SIG-M5 treated with dmso at 0.1 percent for 504 hours (cell line): ENCODE results near the gene TRMT11.
"Not testable (repeated sequence)": the region's sequence is repeated elsewhere in the genome, so short reads cannot be mapped to it uniquely, and the experiment has no call there.

Source experiments
- DNase-seq: peaks from one replicate; lab custom pipeline; 2025; ENCODE audit not compliant: unreplicated experiment; lab: John Stamatoyannopoulos, UW

TRMT11 gene

DNA sequence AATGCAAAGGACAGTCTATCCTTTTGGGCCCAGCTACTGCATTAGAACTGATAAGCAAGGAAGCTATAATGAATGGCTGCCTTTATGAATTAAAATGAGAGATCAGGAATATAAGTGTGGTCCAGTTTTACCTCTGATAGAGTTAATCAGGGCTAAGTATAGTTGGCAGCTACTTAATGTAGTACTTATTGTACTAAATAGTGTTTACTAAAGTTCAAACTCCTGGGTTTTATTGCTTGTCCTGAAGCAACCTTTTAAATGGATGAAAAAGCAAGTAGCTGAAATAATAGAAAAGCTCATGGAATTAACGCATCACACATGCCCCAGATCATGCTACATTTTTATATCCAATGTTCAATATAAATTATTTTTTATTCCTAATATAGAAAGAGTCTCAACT is 5.3 kb downstream of the TRMT11 start:
- DNase-seq: no peak

DNA sequence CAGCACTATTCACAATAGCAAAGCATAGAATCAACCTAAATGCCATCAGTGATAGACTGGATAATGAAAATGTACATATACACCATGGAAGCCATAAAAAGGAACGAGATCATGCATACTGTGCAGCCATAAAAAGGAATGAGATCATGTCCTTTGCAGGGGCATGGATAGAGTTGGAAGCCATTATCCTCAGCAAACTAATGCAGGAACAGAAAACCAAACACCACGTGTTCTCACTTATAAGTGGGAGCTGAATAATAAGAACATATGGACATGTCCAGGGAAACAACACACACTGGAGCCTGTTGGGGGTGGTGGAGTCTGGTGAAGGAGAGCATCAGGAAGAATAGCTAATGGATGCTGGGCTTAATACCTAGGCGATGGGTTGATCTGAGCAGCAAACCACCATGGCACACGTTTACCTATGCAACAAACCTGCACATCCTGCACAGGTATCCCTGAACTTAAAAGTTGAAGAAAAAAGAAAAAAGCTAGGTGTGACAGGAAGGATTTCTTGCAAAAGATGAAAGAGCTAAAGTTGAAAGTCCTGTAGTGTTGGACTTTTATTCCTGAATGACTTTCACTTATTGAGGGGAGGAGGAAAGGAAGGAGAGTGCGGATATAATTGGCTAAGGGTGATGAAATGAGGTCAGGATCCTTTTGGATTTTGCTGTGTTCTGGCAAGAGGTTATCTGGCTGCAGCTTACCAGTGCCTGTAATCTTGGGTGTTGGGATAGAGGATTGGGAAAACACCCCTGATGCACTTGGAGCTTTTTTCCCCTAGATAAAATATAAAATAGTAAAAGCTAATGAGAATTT is 8.5 kb downstream of the TRMT11 start:
- no peak for DNase-seq

DNA sequence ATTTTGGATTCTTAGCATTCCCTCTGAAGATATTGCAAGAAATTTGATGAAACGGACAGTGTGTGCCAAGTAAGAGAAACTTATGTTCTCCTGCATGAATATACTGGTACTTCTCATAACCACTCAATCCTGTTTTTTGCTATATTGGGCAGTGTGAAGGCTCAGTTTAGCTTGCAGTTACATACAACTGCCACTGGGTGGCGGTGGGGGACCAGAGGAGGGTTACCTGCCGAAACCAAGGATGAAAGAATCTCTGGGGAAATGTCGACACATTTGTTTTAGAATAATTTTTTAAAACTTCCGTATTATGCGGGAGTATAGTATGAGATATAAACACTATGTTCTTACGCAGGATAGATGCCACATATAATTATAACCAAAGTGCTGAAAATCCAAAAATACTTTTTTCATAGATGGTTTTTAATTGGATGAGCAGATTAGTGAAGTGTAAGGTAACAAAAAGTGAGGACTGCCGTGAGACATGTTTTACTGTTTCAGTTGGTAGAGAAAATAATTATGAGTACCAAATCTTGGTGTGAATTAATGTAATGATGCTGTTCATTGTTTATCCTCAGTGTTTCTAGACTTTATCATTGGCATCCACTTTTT is 9.7 kb downstream of the TRMT11 start:
- peak; percentile 71 for DNase-seq

DNA sequence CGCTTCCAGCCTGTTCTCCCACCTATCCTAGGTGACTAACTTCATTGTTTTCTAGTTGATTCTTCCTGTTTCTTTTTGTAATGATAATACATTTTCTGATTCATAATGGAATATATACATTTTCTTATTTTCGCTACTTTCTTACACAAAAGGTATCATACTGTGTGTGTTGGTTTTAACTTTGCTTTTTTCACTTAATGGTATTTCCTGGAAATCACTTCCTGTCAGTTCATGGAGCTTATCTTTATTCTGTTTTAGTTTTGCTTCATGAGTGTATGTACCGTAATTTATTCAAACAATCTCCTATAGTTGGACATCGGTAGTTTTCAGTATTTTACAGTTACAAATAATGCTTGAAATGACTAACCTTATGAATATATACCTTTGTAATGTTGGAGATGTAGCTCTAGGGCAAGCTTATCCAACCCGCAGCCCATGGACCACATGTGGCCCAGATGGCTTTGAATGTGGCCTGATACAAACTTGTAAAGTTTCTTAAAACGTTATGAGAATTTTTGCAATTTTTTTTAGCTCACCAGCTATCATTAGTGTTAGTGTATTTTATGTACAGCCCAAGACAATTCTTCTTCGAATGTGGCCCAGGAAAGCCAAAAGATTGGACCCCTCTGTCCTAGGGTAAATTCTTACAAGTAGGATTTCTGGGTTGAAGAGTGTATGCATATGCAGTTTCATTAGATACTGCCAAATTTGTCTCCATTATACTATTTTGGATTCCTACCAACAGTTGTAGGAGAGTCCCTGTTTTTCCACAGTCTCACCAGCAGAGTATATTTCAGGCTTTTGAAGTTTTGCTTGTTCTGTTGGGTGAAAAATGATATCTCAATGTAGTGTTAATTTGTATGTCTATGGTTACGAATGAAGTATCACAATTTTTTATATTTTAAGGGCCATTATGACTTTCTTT is 16.7 kb downstream of the TRMT11 start:
- no peak for DNase-seq

DNA sequence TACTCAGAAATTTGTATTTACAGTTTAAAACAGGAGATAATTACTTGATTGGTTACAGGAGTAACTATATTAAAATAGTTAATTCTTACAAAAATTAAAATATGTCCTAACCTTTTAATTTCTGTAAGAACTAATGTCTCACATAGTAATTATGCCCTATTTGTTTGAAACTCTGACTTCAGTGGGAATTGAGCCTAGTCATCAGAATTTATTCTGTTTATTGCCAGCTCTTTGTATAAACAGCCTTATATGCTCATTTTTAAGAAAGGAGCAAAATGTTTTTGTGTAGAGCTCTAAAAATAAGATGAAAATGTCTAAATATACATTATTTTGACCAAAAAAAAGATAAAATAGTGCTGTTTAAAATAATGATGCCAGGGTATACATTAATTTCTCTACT is 21.5 kb downstream of the TRMT11 start:
- DNase-seq: no peak

DNA sequence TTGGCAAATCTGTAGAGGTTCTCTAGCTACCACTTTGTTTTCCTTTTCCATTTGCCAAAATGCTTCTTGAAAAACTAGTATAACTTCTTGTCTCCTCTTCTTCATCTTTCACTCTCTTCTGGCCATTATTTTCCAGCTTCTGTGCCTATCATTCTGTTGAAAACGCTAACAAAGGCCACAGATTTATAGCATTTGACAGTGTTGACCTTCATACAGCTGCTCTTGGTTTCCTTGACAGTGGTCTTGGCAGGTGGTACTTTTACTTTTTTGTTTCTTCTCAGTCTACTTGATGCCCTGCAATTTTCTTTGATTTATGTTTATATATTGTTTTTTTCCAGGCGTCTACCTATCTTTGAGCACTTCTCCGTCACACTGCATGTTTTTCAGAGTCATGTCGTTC is 23.7 kb downstream of the TRMT11 start:
- DNase-seq: no peak

DNA sequence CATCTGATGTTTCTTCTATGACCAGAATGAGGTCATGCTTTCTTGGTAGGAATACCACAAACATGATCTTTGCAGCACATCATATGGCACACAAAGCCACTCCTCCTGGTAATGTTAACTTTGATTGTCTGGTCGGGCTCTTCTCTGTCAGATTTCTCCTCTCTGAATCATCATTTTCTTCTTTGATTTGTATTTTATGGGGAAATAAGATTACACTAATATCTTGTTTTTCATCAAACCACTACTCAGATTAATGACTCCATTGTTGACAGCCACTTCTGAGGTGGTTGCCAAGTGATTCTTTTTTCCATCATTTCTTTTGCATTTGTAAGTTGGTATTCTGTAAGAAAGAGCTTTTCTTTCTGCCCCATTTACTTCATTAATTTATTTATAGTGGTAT is 29.5 kb downstream of the TRMT11 start:
- no peak for DNase-seq

DNA sequence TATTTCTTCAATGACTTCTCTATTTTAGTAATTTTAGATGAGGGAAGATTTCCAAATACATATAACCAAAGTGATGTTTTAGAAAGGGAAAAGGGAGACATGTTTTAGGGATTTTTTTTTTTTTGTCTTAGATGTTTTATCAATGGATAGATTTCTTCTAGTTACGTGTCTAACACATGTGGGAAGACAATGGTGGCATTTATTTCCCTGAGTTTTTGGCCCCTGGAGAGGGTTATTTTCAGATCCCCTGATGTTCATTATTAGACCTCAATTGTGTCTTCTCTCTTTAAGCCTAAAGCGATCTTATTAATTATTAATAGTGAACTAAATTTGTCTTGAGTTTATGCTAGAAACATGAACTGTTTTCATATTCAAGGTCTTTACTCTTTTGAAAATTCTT is 30.3 kb downstream of the TRMT11 start:
- DNase-seq: no peak

DNA sequence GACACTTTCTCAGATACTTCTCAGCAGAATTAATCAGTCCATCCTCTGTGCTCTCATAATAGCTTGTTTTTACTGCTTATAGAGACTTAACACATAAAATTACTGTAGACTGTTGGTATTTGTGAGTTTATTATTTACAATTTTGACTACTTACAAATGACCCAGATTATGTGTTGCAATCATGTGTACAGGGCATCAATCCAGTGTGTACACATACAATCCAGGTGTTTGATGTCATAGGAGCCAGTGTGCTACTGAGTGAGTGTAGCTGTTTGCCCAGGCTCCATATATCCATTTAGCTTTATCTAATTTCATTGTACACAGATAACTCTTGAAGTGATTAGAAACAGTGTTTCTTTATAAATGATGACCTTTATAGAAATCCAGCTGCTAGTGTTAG is 31.3 kb downstream of the TRMT11 start:
- DNase-seq: no peak

DNA sequence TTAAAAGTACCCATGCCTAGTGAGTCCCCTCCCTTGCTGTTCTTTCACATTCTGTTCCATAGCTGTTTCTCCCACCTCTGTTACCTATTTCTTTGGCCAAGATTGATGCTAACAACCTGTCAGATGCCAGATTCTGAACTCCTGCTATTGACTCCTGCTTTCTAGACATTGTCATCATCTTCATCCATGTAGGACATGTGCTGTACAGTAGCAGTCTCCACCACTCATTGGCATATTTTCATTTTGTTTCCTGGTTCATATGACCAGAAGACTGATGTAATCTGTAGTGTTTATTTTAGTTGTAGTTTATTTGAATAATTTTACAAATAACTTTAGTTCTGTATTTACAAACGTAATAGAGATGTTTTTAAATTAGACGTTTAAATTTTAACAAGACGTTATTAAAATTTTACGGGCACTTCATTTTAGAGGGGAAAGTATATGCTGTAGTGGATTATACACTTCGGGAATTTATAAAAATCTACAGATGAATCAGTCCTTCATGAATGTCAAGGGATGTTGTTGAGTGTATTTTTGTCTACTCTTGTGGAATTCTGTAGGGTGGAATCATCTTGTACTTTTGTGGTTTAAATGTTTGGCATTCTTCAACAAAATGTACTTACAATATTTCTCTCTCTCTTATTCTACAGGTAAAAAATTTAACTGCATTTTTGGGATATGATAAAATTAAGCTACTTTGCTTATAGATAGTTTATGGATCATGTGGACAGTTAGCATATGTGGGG is 34.1 kb downstream of the TRMT11 start:
- DNase-seq: no peak

DNA sequence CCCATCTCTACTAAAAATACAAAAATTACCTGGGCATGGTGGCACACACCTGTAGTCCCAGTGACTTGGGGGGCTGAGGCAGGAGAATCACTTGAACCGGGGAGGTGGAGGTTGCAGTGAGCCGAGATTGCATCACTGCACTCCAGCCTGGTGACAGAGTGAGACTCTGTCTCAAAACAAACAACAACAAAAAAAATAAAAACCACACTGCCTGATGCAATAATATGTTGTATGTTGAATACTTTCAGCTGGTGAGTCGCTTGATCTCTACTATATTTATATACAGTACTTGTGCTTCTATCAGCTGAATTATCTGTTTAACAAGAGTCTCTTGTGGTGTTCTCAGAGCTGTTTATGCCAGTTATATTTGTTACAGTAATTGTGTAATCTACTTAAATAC is 37.1 kb downstream of the TRMT11 start:
- not testable (repeated sequence) for DNase-seq

DNA sequence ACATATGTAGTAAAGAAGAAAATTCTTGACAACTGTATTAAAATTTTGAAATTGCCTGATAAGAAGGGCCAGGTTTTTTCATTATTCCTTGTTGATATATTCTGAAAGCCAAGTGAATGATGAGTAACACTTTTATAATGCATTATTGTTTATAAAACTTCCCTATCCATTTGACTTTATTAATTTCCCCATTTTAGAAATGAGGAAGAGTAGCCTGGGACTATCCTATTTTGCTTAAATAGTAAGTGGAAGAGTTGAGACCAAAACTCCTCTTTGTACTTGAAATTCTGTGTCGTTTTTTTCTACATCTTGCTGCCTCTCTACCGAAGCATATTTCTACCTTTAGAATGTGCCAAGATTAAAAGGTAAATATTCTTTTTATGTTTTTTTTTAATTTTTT is 39.7 kb downstream of the TRMT11 start:
- DNase-seq: no peak

DNA sequence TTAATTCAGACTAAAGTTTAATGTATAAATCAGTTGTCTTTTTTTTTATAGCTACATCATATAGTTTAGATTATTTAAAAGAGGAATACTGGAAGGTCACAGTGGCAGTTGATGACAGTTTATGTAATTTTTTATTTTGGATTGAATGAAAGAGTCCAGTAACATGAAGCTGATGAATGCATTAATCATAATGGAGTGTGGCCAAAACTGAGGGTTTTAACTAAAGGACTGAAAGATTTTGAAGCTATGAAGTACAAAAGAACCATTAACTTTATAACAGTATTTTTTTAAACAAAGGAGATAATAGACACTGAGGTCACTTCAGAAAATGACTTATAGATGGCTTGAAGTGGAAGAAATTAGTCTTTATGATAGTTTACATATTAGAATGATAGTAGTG is 41.3 kb downstream of the TRMT11 start:
- no peak for DNase-seq

DNA sequence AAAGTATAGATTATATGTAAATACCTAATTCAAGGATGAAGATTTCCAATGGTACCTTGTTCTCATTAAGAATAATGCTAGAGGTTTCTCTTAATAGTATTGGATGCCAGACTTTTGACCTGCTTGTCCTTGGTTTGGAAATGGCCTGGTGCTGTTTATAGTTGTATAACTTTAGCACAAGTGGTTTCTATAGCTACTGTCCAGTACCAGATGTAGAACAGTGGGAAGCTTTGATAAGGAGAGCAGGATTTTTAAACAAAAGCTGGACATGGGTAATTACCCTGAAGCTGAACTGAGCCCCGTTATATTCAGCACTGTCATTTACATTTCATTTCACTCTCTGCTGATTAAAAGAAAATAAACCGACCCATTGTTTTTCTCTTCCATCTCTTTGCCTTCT is 43.7 kb downstream of the TRMT11 start:
- DNase-seq: no peak

DNA sequence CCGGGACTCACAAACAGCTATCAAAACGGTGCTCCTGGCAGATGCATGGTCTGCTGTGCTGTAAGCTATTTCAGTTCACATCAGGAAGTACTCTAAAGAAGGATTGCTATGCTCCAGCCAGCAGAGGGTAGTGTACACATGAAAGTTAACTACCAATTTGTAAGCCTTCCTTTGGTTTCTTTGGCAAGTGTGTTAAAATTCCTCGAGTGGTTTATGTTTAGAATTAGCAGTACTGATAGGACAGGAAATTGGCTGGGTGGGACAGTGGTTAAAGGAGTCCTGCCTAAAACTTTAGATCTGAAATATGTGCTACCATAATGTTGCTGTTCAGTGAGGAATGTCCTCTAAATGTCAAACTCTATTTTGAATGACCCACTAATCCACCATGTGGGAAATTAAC is 47.4 kb downstream of the TRMT11 start:
- peak; percentile 66 for DNase-seq

DNA sequence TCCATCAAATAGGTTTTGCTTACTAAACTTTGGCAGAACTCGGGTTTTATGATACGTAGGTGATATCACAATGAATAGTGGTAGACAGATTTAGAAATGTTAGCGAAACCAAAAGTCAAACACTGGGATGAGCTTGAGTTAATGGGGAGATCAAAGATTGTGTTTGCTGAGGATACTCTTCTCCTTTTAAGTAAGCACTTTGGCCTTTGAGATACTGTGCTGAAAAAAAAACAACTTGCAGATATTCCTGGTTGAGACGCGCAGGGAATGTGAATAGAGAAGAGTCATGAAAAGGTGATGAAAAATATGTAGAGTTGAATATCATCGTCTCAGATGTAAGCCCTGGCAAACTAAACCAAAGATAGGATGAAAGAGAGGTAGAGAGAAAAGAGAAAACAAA is 48.3 kb downstream of the TRMT11 start:
- DNase-seq: no peak

DNA sequence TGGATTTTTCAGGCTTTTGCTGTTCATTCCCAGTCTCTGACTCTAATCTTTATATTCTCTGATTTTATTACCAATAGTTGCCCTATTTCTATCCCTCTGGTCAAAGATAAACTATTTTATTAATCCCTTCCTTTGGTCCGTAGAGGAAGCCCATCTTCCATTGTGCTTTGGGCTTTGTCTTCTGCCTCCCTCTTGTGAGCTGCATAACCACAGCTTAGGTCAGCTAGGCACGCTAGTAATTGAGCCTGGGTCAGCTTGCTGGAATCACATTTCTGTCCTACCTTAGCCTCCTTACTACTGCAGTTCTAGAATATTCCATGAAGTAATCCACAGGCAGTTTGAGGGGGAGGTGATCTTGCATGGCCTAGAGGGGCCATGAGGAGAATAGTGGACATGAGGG is 49.4 kb downstream of the TRMT11 start:
- no peak for DNase-seq

DNA sequence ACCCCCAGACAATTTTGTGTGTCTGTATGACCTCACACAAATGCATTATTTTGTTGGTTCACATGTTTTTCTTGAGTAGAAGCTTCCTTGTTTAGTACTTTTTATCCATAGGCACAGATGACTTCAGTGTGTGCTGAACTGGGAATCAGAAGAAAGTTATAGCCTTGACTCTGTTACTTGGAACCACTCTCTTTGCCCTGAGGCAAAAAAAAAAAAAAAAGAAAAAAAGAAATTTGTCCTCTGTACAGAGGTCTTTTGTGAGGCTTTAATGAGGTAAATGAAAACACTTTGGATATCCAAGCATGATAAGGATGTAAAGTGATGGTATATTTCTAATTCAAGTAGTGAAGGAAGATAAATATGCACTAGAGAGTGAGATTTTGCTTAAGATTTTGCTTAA is 51.9 kb downstream of the TRMT11 start:
- DNase-seq: no peak

DNA sequence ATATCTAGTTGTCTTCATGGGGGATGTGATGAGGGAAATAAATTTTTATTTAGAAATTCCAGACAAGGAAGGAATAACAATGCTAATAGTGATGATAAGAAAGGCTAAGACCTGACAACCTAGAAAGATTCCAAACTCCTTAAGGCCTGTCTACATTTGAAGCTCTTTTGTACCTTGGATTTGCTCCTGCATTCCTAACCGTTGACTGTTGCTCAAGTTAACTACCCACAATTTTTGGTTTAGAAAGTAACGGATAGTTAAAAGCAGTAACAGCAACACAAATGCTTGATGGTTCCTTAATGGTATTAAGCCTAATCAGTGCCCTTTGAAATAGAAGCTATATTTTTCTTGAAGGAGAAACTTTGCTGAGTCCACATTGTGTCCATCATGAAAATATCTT is 52.9 kb downstream of the TRMT11 start:
- DNase-seq: no peak

DNA sequence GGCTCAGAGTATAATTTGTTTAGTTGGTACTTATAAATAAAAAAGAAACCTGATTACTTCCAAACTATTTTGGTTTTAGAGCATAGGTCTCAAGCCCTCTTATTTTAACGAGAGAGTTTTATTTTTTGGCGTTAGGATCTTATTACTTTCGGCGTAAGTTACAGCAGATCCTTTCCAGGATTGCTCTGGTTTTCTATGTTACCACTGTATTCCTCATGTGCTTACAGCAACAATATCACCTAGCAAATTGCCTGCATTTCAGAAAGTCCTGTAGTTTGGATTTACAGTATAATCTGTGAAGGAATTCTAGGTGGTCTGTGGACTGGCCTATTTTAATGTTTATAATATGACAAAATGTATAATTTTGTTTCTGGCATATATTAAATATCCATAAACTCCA is 54.1 kb downstream of the TRMT11 start:
- no peak for DNase-seq

DNA sequence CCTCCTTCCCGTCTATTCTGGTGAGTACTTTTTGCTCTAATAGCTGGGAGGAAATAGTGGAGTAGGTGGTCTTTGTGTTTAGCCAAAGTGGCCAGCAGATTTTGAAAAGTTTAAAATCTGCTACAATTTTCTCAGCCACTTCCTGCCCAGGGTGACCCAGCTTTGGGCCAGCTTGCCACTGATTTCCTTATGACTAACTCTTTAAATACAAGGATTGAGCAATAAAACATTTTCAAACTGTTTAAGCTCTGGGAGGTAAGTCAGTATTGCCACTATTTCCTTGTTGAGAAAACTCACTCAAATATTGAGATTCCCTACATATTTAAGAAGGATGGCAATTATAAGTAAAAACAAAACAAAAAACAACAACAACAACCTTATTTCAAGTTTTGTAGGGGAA is 54.5 kb downstream of the TRMT11 start:
- peak; percentile 85 for DNase-seq
